Osteoblast (primary cell): Measurements from ENCODE around the gene ITGA2B. TPM values are rescaled to one million over a fixed set of nuclear protein-coding genes. Genes with fewer than 3 reads are reported as not detected.

Experiments used
- DNase-seq: peaks from one replicate; pipeline ENCODE4 v3.0.0; 2011; ENCODE audit warnings: low spot score, mixed read lengths; ENCODE audit not compliant: insufficient read length; ENCODE audit errors: missing footprints
- H2AFZ ChIP-seq: 2 replicates; pipeline ENCODE4 v1.6.0; 2011; ENCODE audit warnings: mild to moderate bottlenecking, low read length
- H3K27ac ChIP-seq: 2 replicates; pipeline ENCODE4 v1.5.1; 2011; ENCODE audit warnings: mild to moderate bottlenecking, low read depth, low read length, moderate library complexity
- H3K27me3 ChIP-seq: 2 replicates; pipeline ENCODE4 v1.6.0; 2012; ENCODE audit warnings: mild to moderate bottlenecking, control low read depth, inconsistent platforms, low read length, moderate library complexity; ENCODE audit not compliant: insufficient read depth
- H3K36me3 ChIP-seq: 2 replicates; pipeline ENCODE4 v1.5.1; 2011; ENCODE audit warnings: mild to moderate bottlenecking, low read length, control low read depth, moderate library complexity; ENCODE audit not compliant: insufficient read depth
- H3K4me1 ChIP-seq: 2 replicates; pipeline ENCODE4 v1.5.1; 2011; ENCODE audit warnings: mild to moderate bottlenecking, low read length, control low read depth, moderate library complexity; ENCODE audit not compliant: insufficient read depth
- H3K4me2 ChIP-seq: 2 replicates; pipeline ENCODE4 v1.6.0; 2011; ENCODE audit warnings: mild to moderate bottlenecking, low read length; ENCODE audit not compliant: insufficient read depth
- H3K4me3 ChIP-seq: fragments of 200-600 bp; sonication (generic); 3 replicates; pipeline ENCODE4 v1.5.1; 2012; ENCODE audit warnings: mild to moderate bottlenecking, low read length, inconsistent platforms; ENCODE audit not compliant: insufficient read depth
- H3K79me2 ChIP-seq: 2 replicates; pipeline ENCODE4 v1.6.0; 2012; ENCODE audit warnings: mild to moderate bottlenecking, low read length, control low read depth, inconsistent platforms; ENCODE audit not compliant: insufficient read depth
- H3K9me3 ChIP-seq: 2 replicates; pipeline ENCODE4 v1.5.1; 2011; ENCODE audit warnings: low read depth, low read length, control low read depth
- H4K20me1 ChIP-seq: 2 replicates; pipeline ENCODE4 v1.6.0; 2012; ENCODE audit warnings: mild to moderate bottlenecking, low read length, control low read depth; ENCODE audit not compliant: insufficient read depth
- CTCF ChIP-seq: IDR thresholded peaks from 2 replicates; pipeline ENCODE4 v1.5.1; 2011; ENCODE audit warnings: mild to moderate bottlenecking, low read depth, low read length, moderate library complexity; ENCODE audit errors: extremely low read depth
- total RNA-seq: library from RNA; depleted of rRNA; stranded (reverse); fragments of >200 nt; gene quantifications from 2 replicates; pipeline ENCODE4 v1.2.3, GENCODE V29; 2012

Gene ITGA2B
- total RNA-seq, 1 donor = not detected

GRCh38 chr17:44352828-44353671 is 36.4 kb downstream of the ITGA2B start:
- H3K4me2 ChIP-seq = peak overlapping the region; percentile 61
- H3K79me2 ChIP-seq = peaks cover 11% of the 10 kb centered on the region
- TF ChIP-seq CTCF = no peak
- peak; percentile 90 for DNase-seq
- peaks cover 3% of the 10 kb centered on the region for H3K4me1 ChIP-seq
- no peaks in the 10 kb centered on the region for H3K27me3 ChIP-seq
- H4K20me1 ChIP-seq = peaks cover 4% of the 10 kb centered on the region
- H3K36me3 ChIP-seq = peaks cover 11% of the 10 kb centered on the region
- H3K9me3 ChIP-seq = no peaks in the 10 kb centered on the region
- H2AFZ ChIP-seq = no peak overlapping the region
- no peak overlapping the region for H3K27ac ChIP-seq
- H3K4me3 ChIP-seq = peak overlapping the region; percentile 59

DNA sequence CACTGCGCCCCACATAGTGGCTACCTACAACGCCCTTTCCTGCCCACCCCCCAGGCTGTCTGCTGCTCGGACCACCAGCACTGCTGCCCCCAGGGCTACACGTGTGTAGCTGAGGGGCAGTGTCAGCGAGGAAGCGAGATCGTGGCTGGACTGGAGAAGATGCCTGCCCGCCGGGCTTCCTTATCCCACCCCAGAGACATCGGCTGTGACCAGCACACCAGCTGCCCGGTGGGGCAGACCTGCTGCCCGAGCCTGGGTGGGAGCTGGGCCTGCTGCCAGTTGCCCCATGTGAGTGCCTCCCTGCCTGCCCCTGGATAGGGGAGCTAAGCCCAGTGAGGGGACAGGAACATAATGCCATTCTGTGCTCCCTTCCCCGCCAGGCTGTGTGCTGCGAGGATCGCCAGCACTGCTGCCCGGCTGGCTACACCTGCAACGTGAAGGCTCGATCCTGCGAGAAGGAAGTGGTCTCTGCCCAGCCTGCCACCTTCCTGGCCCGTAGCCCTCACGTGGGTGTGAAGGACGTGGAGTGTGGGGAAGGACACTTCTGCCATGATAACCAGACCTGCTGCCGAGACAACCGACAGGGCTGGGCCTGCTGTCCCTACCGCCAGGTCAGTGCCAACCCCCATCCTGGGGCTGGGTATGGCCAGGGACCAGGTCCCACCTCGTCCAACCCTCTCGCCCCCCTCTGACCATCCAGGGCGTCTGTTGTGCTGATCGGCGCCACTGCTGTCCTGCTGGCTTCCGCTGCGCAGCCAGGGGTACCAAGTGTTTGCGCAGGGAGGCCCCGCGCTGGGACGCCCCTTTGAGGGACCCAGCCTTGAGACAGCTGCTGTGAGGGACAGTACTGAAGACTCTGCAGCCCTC is 37.3 kb downstream of the ITGA2B start:
- peaks cover 11% of the 10 kb centered on the region for H3K36me3 ChIP-seq
- peak; percentile 83 for DNase-seq
- H2AFZ ChIP-seq = no peak overlapping the region
- peaks cover 4% of the 10 kb centered on the region for H4K20me1 ChIP-seq
- no peak overlapping the region for H3K4me2 ChIP-seq
- peaks cover 11% of the 10 kb centered on the region for H3K79me2 ChIP-seq
- H3K9me3 ChIP-seq = no peaks in the 10 kb centered on the region
- TF ChIP-seq CTCF = no peak
- no peaks in the 10 kb centered on the region for H3K27me3 ChIP-seq
- H3K4me1 ChIP-seq = peaks cover 5% of the 10 kb centered on the region
- H3K27ac ChIP-seq = no peak overlapping the region
- H3K4me3 ChIP-seq = no peak overlapping the region

DNA sequence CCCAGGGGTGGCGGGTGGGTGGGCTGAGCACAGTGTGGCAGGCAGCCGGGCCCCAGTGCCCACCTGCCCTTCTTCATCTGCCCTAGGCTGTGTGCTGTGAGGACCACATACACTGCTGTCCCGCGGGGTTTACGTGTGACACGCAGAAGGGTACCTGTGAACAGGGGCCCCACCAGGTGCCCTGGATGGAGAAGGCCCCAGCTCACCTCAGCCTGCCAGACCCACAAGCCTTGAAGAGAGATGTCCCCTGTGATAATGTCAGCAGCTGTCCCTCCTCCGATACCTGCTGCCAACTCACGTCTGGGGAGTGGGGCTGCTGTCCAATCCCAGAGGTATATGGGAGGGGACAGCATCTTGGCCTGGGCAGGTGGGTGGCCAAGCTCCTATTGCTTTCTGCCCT is 38.0 kb downstream of the ITGA2B start:
- Histone ChIP-seq H3K4me2 (no peak overlapping the region), H3K79me2 (peaks cover 14% of the 10 kb centered on the region), H3K27me3 (no peaks in the 10 kb centered on the region), H3K4me3 (no peak overlapping the region), H4K20me1 (peaks cover 5% of the 10 kb centered on the region), H2AFZ (no peak overlapping the region), H3K4me1 (peaks cover 5% of the 10 kb centered on the region), H3K27ac (no peak overlapping the region), H3K36me3 (peaks cover 11% of the 10 kb centered on the region), H3K9me3 (no peaks in the 10 kb centered on the region)
- no peak for TF ChIP-seq CTCF
- peak; percentile 79 for DNase-seq
